Type B pancreatic cell (in vitro differentiated cells): ENCODE measurements around the gene MGRN1. TPM values are rescaled to one million over a fixed set of nuclear protein-coding genes. Genes with fewer than 3 reads are reported as not detected.
A peak's percentile ranks its signal among the peaks of the same experiment; 100 is the strongest.

ENCODE experiments used
- DNase-seq: peaks from one replicate; pipeline ENCODE4 v3.0.0; 2021; ENCODE audit warnings: mixed read lengths; ENCODE audit not compliant: unreplicated experiment; ENCODE audit errors: extremely low spot score
- H3K27ac Mint-ChIP-seq: 2 replicates; pipeline ENCODE4 v1.8.0; 2021; ENCODE audit warnings: mild to moderate bottlenecking, mixed read lengths
- H3K27me3 Mint-ChIP-seq: 2 replicates; pipeline ENCODE4 v1.8.0; 2021; ENCODE audit warnings: mixed read lengths
- H3K36me3 Mint-ChIP-seq: 2 replicates; pipeline ENCODE4 v1.8.0; 2021; ENCODE audit warnings: mixed read lengths
- H3K4me1 Mint-ChIP-seq: one replicate; pipeline ENCODE4 v1.8.0; 2021; ENCODE audit warnings: mixed read lengths; ENCODE audit not compliant: unreplicated experiment
- H3K4me3 Mint-ChIP-seq: 2 replicates; pipeline ENCODE4 v1.8.0; 2021; ENCODE audit warnings: mild to moderate bottlenecking, mixed read lengths
- H3K9me3 Mint-ChIP-seq: 2 replicates; pipeline ENCODE4 v1.8.0; 2021; ENCODE audit warnings: mixed read lengths
- CTCF ChIP-seq: fragments of 200-600 bp; sonication (generic); conservative IDR thresholded peaks from 2 replicates; pipeline ENCODE4 v1.5.0; 2021; ENCODE audit warnings: antibody characterized with exemption, mild to moderate bottlenecking
- total RNA-seq: library from RNA; stranded (reverse); gene quantifications from 2 replicates; pipeline ENCODE4 v1.2.1, GENCODE V29; 2021; ENCODE audit warnings: low replicate concordance

MGRN1 gene
- total RNA-seq, 1 donor from 2014 or later, result 88.6 TPM

- peak overlapping the region; percentile 98 for H3K27ac Mint-ChIP-seq
- H3K36me3 Mint-ChIP-seq, result peaks cover 15% of the 10 kb centered on the region
- DNase-seq, result no peak
These were observed 1.8 kb downstream of the MGRN1 start for GRCh38 chr16:4626396-4626795.

GRCh38 chr16:4628283-4628682 is 3.7 kb downstream of the MGRN1 start:
- H3K27me3 Mint-ChIP-seq, result no peaks in the 10 kb centered on the region
- DNase-seq, result no peak
- no peak overlapping the region for H3K27ac Mint-ChIP-seq
- H3K4me1 Mint-ChIP-seq, result peaks cover 16% of the 10 kb centered on the region
- H3K4me3 Mint-ChIP-seq, result no peak overlapping the region
- H3K9me3 Mint-ChIP-seq, result peaks cover 6% of the 10 kb centered on the region
- H3K36me3 Mint-ChIP-seq, result peaks cover 17% of the 10 kb centered on the region
- TF ChIP-seq CTCF, result no peak

More at GRCh38 chr16:4626396-4626795, 1.8 kb downstream of the MGRN1 start:
- Mint-ChIP-seq H3K4me1 (peaks cover 17% of the 10 kb centered on the region), H3K4me3 (peak overlapping the region; percentile 100), H3K27me3 (no peaks in the 10 kb centered on the region), H3K9me3 (peaks cover 5% of the 10 kb centered on the region)
- no peak for TF ChIP-seq CTCF

- peaks cover 11% of the 10 kb centered on the region for H3K4me1 Mint-ChIP-seq
- no peak for DNase-seq
- no peaks in the 10 kb centered on the region for H3K27me3 Mint-ChIP-seq
- peaks cover 6% of the 10 kb centered on the region for H3K9me3 Mint-ChIP-seq
- no peak for TF ChIP-seq CTCF
- peaks cover 20% of the 10 kb centered on the region for H3K36me3 Mint-ChIP-seq
- H3K27ac Mint-ChIP-seq, result no peak overlapping the region
- no peak overlapping the region for H3K4me3 Mint-ChIP-seq
These were observed 6.8 kb downstream of the MGRN1 start for GRCh38 chr16:4631444-4631843.

GRCh38 chr16:4633910-4634635 is 9.4 kb downstream of the MGRN1 start:
- no peak for DNase-seq
- peaks cover 8% of the 10 kb centered on the region for H3K4me1 Mint-ChIP-seq
- TF ChIP-seq CTCF, result no peak
- no peak overlapping the region for H3K27ac Mint-ChIP-seq
- H3K27me3 Mint-ChIP-seq, result no peaks in the 10 kb centered on the region
- H3K36me3 Mint-ChIP-seq, result peaks cover 14% of the 10 kb centered on the region
- peaks cover 6% of the 10 kb centered on the region for H3K9me3 Mint-ChIP-seq
- H3K4me3 Mint-ChIP-seq, result no peak overlapping the region

- H3K9me3 Mint-ChIP-seq, result peaks cover 6% of the 10 kb centered on the region
- H3K36me3 Mint-ChIP-seq, result peaks cover 11% of the 10 kb centered on the region
- H3K4me1 Mint-ChIP-seq, result peaks cover 10% of the 10 kb centered on the region
- H3K27ac Mint-ChIP-seq, result no peak overlapping the region
- no peak for TF ChIP-seq CTCF
- no peaks in the 10 kb centered on the region for H3K27me3 Mint-ChIP-seq
- no peak for DNase-seq
- H3K4me3 Mint-ChIP-seq, result no peak overlapping the region
These were observed 10.1 kb downstream of the MGRN1 start for GRCh38 chr16:4634768-4635167.
